ENCODE results near the gene IP6K1.
A peak's percentile ranks its signal among the peaks of the same experiment; 100 is the strongest.
"Not testable (repeated sequence)": the region's sequence is repeated elsewhere in the genome, so short reads cannot be mapped to it uniquely, and the experiment has no call there.

The IP6K1 gene

DNA sequence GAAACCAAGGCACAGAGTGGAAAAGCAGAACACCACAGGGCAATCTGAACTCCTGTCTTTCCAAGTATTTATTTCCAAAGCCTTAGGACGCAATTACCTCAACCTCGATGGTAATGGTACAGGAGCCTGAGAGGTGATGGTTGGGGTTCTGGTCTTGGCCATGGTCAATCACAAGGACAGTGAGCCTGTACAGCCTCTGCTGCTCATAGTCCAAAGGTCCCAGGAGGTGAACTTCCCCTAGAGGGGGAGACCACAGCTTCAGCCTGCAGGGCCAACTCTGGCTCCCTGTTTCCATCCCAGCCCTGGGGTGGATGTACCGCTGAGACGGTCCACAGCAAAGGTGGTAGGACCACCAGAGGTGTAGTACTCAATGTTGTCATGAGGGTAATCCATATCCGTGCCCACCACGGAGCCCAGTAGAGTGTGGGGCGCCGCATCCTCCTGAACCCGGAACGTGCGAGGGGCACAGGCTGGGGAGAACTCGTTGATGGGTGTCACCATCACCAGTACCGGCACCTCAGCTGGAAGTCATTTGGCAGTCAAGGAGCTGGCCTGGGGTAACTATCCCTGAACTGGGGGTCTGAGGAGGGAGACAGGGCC, 7.2 kb upstream of the IP6K1 start:
- no peak for DNase-seq

GRCh38 chr3:49792371-49793150, 6.2 kb upstream of the IP6K1 start:
- no peak for DNase-seq

- DNase-seq = no peak
These were observed 5.2 kb upstream of the IP6K1 start for GRCh38 chr3:49791571-49791970.

DNA sequence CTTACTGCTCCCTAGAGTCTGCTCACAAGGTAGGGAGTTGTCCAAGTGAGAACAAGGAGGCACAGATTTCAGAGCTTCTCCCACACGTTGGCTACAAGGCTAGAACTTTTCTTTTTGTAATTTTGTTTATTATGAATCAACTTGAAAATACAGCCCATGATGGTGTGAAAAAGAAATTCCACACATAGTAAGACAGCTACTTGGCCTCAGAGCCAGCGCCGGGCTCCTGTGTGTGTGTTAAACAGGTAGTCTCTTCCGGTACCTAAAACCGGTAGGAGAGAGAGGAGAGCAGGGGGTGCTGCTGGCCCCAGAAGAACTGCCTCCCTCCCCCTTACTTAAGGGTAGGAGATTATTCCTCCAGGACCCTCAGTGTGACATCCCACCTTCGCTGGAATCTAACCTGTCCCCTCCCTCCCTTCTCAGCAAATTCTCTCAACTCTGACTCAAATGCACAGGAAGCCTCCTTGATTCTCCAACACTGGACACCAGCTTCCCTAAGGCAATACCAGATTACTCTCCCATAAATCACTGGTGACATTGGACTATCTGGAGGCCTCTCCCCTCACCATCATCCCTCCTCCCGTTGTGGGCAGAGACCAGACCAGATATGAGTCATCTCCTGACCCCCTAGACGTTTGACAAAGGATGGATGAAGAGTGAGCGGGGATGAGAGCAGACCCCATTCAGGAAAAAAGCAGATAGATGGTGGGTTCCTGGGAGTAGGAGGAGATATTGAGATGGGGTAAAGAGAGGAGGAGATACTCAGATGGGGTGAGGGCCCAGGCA, 4.5 kb upstream of the IP6K1 start:
- peak; percentile 54 for DNase-seq

GRCh38 chr3:49788056-49788455, 1.7 kb upstream of the IP6K1 start:
- no peak for DNase-seq

- DNase-seq = no peak
These were observed 1.2 kb upstream of the IP6K1 start for GRCh38 chr3:49787536-49787935.

DNA sequence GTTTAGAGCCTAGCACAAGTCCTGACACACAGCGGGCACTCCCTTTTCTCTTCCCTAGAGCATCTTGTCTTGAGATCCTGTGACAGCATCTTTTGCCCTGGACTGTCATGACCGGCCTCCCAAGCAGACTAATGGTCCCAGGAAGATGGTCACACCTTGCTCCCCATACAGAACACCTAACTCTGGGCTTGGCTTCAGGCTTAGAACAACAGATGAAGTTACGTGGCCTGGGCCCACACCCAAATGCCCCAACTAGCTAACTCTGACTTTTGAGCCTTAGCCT, 781 bp upstream of the IP6K1 start:
- no peak for DNase-seq

DNA sequence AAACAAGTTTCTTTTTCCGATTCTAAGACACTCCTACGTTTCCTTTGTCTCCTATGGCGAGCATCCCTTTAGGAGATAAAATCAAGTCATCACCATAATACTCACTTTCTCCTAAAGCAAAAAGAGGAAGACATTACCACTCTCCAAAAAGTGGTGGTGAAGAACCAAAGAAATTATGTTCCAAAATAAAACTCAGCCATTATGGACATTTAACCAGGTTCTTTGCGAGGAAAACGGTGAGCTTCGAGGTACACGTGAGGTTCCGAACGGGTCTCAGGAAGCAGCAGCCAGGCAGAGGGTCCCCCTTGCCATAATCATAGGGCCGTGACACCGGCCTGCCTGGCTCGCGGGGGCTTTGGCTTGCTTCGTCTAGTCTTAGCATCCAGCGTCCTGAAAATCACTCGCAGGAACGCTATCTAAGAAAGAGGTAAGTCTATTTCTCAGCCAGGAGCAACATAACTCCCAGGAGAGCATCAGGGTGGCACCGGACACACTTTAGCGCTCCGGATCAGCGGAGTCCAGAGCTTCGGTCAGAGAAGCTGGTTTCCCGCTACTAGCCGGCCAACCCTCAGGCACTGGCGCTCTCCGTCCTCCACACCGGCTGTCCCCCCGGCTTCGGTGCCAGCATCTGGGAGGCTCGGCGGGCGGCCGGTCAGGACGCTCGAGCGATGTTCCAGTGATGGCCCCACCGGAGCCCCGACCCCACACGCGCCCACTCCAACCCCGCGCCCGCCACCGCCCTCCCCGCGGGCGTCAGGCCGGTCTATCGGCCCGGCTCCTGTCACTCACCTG, 581 bp downstream of the IP6K1 start:
- DNase-seq = peak; percentile 26

GRCh38 chr3:49782277-49782676, 4.1 kb downstream of the IP6K1 start:
- DNase-seq = not testable (repeated sequence)

- no peak for DNase-seq
These were observed 4.7 kb downstream of the IP6K1 start for GRCh38 chr3:49781415-49782199.

- DNase-seq = not testable (repeated sequence)
These were observed 5.4 kb downstream of the IP6K1 start for GRCh38 chr3:49780975-49781365.

DNA sequence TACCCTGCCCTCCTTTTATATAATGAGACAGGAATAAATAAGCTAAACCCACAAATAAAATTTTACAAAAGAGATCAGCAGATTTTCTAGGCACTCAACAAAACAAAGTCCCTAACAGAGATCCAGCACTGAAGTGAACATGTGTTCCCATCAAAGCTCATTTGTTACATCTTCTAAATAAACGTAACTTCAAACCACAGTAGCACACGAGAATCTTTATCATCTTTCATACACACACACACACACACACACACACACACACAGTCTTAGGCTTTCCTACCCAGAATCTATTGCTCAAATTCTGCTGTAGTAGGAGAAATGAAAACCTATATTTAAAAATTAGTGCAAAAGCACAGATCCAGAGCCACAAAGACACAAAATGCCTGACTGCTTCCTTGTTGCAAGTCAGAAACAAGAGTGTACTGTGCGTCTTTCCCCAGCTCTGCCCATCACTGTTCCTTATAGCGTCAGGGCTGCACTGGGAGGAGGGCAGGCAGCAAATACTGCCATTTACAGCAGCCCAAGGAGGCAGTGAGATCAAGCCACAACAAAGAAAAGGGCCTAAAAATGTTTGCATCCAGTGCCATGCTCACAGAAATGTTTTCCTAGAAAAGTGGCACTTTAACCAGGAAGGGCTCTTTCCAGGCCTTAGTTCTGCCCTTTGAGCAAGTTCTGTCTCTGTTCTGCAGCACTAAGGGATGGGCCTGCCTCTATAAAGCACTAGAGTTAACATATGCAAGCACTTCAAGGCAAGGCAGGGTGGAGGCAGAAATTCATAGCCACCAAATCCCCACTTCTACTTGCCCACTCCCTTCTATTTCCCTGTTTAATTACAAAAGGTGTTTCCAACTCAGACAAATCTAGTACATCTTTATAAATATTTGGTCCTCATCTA, 6.0 kb downstream of the IP6K1 start:
- no peak for DNase-seq

- DNase-seq = peak; percentile 60
These were observed 6.8 kb downstream of the IP6K1 start for GRCh38 chr3:49779358-49780079.

- not testable (repeated sequence) for DNase-seq
These were observed 10.2 kb downstream of the IP6K1 start for GRCh38 chr3:49776101-49776500.

DNA sequence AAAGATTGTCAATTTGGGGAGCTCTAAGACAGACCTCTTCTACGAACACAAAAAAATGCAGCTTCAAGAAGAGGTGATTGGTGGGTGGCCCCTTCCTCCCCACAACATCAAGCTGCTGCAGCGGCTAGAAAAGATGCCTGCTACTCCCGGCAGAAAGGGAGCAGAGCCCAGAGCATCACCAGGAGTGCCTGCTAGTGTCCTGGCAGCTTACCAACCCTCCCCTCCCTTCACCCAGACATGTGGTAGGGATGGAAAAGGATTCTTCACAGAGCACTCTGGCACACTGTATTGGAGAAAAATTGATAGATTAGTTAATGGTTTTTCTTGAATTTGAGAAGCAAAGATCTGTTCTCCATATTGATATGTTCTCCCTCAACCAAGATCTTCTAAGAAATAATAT, 10.8 kb downstream of the IP6K1 start:
- no peak for DNase-seq

DNA sequence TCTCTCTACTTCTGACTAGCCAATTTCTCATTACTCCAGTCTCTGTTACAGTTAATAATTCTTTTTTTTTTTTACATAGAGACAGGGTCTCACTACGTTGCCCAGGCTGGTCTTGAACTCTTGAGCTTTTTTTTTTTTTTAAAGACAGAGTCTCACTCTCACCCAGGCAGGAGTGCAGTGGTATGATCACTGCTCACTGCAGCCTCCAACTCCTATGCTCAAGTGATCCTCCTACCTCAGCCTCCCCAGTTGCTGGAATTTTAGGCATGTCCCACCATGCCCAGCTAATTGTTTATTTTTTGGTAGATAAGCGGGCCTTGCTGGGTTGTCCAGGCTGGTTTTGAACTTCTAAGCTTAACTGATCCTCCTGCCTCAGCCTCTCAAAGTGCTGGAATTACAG, 13.6 kb downstream of the IP6K1 start:
- no peak for DNase-seq

- DNase-seq = no peak
These were observed 14.9 kb downstream of the IP6K1 start for GRCh38 chr3:49771340-49771938.

- DNase-seq = no peak
These were observed 16.4 kb downstream of the IP6K1 start for GRCh38 chr3:49769926-49770325.

DNA sequence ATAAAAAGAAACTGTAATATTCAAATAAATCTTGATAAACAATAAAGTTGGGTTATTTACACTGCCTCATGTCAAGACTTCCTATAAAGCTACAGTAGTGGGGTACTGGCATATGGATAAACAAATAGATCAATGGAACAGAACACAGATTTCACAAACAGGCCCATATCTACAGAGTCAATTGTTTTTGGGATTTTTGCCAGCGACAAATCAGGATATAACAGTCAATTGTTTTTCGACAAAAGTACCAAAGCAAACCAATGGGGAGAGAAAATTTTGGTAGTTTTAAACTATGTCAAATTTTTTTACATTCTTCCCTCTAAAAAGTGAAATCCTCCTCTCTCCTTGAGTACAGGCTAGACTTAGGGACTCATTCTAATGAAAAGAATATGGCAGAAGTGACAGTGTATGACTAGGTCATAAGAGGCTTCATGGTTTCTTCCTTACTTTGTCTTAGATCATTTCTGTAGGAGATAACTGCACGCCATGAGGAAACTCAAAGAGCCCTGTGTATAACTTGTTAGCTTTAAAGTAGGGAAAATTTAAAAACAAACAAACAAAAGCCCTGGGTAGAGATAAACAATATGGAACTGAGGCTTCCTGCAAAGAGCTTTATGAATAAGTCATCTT, 16.9 kb downstream of the IP6K1 start:
- DNase-seq = no peak

DNA sequence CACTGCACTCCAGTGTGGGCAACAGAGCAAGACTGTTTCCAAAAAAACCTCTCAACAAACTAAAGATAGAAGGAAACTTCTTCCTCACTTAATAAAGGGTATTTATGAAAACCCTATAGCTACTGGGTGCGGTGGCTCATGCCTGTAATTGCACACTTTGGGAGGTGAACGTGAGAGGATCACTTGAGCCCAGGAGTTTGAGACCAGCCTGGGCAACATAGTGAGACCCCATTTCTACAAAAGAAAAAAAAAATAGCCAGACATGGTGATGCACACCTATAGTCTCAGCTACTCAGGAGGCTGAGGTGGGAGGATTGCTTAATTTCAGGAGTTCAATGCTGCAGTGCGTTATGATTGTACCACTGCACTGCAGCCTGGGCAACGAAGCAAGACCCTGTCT, 22.4 kb downstream of the IP6K1 start:
- DNase-seq = no peak
